GM18507 (cell line): Measurements from ENCODE around the gene NBPF3.

Source experiments
- DNase-seq: peaks from one replicate; pipeline ENCODE4 v3.0.0; 2011; ENCODE audit warnings: low read depth; ENCODE audit not compliant: insufficient read length; ENCODE audit errors: extremely low spot score
- FAIRE-seq: peaks from 2 replicates; lab custom pipeline; 2011; peaks lifted over from hg19 to GRCh38; lab: Jason Lieb, UNC

Gene NBPF3

DNA sequence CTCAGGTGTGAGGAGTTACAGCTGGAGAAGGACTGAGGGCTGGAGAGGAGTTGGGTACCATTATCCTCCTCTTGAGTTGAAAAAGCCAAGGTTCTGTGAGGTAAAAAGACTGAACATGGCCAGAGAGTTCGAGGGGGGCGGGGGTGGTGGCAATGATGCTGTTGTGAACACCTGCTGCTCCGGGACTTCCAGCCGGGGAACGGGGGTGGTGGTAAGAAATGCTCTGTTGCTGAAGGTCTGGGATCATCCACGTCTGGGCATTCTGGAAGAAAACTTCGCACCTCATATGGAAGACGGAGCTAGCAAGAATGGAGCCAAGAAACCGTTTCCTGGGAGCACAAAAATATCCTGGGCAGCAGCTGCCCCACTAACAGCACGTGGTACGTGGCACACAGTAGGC, 49.2 kb downstream of the NBPF3 start:
- FAIRE-seq (no peak), DNase-seq (no peak)

DNA sequence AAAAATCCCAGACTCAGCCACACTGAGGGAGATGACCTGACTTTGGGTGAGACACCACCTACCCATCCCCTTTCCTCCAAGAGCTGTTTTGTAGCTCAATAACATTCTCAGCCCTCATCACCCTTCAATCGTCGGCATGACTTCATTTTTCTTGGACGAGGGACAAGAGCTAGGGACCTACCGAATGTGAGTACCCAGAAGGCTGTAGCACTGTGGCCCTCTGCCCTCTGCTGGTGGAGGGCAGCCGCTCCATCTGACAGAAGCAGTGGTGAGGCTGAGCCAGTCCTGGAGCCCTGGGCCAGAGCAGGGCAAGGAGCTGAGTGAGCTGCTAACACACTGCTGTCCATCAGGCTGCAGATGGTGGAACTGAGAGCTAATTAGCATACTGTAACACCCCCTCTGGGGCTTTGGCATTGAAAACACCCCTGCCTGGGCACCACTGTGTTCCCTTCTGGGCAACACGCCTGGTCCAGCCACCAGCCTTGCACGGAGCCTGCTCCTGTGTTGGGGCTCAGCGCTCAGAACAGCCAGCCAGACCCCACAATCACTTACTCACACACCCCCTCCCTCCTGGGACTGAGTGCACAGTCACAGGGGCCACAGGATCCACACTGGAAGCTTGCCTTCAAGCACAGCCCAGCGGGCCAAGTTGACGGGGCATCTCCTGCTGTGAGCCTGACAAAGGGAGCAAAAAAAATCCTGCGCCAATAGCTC, 51.0 kb downstream of the NBPF3 start:
- no peak for FAIRE-seq
- DNase-seq = no peak

DNA sequence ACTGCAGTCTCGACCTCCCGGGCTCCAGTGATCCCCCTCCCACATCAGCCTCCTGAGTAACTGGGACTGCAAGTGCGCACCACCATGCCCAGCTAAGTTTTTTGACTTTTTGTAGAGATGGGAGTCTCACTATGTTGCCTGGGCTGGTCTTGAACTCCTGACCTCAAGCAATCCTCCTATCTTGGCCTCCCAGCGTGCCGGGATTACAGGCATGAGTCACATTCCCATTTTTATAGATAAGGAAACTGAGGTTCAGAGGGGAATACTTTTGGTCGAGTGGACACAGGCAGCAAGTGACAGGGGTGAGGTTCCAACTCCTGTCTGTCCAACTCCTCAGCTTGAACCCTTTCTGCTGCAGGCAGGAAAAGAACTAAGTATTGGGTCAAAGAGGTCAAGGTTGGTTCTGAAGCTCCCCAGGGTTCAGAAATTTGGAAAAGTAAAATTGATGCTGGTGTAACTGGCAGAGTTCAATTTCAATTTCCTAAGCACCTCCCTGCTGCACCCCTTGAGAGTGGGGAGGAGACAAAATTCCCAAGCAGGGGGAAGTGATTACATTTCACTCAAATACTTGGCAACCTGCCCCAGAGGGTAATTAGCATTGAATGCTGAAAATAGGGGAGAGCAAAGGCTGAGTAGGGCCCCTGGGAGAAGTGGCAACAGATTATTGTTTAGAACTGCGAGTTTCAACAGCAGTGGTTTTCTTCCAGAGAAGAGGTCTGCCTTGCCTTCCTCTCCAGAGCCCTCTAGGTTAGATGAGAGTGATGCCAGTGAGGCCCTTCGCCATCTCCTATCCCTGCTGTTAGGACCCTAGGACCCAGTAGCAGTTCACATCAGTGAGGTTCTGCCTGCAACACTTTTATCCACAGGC, 51.8 kb downstream of the NBPF3 start:
- DNase-seq = no peak

DNA sequence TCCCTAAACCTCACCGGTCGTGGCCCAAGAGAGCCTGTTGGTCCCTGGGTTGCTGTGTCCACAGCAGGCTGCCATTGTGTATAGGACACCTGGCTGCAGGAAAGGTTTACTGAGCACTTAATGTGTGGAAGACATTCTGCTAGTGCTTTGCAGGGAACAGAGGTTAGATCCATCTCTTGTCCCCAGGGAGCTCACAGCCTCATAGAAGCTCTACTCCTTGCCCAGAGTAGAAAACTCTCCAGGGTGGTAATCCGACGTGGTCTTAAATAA, 52.4 kb downstream of the NBPF3 start:
- FAIRE-seq (no peak), DNase-seq (no peak)

More for the DNA sequence above, 51.8 kb downstream of the NBPF3 start:
- no peak for FAIRE-seq

DNA sequence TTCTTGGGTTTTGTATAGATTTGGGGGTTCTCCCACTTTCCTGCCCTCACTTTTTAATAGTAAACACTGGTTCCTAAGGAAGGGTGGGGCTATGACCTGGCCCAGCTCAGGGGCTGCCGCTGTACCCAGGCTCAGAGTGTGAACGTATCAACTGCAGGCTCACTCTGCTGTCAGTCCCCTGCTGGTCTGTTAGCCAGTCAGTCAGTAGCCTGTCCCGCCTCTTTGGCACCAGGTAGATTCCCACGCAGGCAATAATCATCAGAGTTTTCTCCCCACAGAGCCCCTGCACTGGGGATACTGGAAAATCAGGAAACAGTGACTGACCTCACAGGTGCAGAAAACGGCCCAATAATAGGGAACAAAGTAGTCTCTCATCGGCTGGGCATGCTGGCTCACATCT, 54.3 kb downstream of the NBPF3 start:
- no peak for DNase-seq
- FAIRE-seq = no peak

DNA sequence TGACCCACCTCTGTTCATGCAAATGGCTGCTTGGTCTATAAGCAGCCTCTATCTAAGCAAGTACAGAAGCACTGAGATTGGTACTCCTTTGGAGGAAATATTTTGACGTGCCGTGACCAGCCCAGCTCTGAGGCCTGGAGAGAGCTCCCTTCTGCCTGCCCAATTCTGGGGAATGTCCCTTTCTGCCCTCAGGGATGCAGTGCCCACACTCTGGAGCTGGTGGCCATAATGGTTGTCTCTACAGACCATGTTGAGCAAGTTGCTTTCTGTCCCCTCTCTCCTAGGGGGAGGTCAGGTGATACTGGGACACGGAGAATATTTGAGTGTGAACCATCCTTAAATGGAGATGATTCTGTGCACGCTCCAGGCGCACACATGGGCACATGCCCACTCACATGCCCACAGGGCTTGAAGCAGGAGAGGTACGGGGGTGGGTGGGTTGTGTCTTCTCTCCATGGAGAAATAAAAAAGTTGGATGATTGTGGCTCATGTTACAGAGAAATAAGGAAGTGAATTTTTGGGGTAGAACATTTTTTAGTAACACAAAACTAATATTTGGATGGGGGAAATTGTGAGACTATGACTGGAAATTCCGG, 55.4 kb downstream of the NBPF3 start:
- DNase-seq = no peak
- no peak for FAIRE-seq

DNA sequence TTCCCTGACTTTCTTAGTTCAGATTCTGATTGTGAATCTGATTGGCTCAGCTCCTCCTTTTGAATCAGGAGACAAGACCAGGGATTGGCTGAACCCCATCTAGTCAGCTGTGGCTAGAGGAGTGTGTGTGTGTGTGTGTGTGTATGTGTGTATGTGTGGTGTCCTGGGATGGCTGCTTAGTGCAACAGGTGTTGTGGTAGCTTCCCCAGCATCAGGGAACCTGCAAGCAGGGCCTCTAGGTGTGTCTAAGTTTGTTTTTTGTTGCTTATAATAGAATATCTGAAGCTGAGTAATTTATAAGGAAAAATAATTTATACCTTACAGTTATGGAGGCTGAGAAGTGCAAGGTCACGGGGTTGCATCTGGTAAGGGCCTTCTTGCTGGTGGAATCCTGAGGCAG, 56.1 kb downstream of the NBPF3 start:
- DNase-seq (no peak), FAIRE-seq (no peak)

DNA sequence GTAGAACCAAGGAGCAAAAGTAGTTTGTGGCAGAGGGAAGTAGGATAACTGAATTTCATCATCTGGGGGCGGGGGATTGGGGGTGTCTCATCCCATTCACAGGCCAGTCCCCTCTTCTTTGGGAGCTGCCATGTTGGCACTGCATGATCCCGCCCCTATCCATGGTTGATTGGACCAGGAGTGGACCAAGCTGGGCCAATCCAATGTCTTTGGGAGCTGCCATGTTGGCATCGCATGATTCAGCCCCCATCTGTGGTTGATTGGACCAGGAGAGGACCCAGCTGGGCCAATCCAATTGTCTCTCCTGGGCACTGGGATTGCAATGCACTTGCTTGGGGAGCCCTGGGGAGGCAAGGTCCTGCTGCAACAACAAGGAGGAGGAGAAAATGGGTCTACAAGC, 56.9 kb downstream of the NBPF3 start:
- no peak for FAIRE-seq

DNA sequence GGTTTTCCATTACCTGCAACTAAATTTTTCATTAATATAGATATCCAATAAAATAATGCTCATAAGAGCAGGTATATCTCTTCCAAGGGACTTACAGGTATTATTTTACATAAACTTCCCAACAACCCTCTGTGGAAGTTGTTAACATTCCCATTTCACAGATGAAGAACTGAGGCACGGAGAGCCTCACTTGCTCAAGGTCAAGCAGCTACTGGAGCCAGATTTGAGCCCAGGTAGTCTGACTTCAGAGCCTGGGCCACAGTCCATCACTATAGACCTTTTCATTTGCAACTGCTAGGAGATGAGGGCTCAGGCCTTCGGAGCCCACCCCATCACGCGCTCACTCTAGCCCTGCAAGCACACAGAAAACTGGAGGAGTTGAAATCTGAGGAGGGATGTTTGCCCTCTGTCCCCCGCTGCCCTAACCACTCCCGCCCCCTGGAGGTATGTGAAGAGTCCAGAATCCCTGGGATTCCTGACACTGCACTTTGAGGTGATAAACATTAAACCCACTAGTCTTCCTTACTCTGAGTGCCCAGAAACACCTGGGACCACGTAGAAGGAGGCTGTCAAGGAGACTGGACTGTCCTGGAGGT, 57.6 kb downstream of the NBPF3 start:
- DNase-seq (no peak), FAIRE-seq (no peak)

More for the DNA sequence above, 56.9 kb downstream of the NBPF3 start:
- DNase-seq = no peak

DNA sequence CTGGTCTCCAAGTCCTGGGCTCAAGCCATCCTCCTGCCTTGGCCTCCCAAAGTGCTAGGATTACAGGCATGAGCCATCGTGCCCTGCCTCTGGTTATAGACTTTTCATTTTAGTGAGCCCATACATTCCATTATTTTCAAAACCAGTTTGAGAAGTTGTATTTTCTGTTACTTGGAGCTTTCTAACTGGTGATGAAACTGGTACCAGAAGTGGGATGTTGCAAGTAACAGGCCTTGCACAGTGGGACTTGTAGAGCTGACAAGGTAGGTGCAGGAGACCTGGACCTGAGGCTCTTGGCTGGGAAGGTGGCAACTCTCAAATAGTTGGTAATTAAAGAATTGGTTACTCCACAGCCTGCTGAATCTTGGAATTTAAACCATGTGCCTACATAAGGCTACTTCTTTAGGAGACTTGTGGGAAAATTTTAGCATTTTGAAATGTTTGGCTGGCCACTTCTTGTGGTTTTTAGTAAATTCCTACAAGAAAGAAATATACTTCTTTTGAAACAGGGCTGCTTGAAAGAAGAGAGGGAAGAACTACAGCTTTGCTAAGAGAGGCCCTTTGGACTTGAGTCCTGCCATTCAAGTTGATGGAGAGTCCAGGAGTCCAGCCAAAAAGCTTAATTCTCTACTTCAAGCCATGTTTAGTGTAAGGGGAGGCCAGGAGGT, 59.5 kb downstream of the NBPF3 start:
- FAIRE-seq (no peak), DNase-seq (no peak)

DNA sequence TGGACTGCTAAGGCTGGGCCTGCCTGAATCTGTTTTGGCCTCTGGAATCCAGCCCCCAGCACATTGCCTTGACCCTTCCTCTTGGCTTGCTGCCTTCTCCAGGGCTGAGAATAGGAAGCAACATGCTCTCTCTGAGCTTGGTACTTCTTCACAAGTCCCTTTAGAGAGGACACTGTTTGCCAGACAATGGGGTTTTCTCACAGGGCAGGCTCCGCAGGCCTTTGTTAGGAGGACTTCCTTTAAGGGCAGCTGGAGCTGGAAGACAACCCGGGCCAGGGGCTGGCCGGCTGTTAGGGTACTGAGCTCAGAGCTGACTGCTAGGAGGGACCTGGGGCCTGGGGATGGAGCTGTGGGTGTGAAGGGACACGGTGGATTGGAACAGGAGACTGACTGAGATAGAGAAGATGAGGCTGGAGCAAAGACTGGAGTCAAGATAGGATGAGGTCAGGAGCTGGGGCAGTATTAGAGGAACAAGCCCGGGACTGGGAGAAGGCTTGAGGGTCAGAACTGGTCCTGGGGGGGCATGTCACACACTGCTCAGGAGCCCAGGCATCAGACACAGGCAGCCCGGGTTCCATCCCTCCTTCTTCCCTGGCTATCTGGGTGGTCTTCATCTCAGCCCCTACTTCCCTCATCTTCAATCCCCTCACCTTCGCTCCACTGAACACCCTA, 63.9 kb downstream of the NBPF3 start:
- FAIRE-seq (no peak), DNase-seq (no peak)

DNA sequence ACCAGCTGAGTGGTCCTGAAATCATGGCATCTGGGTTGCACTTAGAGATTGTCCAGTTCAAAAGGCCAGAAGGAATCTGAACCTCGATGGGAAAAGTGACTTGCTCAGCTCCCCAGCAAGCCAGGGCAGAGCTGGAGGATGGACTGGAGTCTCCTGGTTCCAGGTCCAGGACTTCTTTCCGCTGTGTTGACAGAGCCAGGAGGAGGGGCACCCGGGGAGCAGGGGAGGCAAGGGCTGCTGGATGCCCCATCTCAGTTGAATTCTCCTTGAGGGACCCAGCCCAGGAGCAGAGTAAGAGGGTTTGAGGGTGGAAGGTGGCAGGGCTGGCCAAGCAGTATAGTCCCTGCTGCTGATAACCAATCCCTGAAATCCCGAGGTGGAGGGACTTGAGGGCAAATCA, 66.9 kb downstream of the NBPF3 start:
- FAIRE-seq = no peak

DNA sequence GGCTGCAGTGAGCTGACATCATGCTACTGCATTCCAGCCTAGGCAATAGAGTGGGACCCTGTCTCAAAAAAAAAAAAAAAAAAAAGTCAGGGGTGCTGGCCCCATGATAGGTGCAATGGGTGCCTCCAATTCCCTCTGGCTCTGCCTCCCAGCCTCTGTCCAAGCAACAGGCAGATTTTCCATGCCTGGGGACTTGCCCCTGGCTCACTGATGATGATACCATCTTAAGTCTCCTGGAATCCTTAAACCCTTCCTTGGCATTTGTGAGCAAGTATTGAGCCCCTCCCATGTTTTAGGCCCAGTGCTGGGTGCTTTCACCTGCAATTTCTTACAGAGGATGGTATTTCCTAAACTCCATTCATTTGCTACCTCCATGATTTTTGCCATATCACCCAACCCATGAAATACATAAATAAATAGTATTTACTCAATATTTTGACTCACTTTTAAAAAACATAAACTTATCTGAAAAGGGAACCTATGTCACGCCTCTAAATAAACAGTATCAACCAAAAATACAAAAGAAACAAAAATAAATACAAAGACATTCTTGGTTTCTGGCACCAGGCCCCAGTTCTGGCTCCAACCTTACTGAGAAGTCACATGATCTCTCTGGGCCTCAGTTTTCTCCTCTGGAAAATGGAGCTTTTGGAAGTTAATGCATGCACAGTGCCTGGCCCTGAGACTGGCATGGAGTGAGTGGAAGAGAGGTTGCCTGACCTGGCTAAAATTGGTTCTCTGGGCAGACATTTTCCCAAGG, 67.8 kb downstream of the NBPF3 start:
- FAIRE-seq (no peak), DNase-seq (no peak)

More for the DNA sequence above, 66.9 kb downstream of the NBPF3 start:
- no peak for DNase-seq

DNA sequence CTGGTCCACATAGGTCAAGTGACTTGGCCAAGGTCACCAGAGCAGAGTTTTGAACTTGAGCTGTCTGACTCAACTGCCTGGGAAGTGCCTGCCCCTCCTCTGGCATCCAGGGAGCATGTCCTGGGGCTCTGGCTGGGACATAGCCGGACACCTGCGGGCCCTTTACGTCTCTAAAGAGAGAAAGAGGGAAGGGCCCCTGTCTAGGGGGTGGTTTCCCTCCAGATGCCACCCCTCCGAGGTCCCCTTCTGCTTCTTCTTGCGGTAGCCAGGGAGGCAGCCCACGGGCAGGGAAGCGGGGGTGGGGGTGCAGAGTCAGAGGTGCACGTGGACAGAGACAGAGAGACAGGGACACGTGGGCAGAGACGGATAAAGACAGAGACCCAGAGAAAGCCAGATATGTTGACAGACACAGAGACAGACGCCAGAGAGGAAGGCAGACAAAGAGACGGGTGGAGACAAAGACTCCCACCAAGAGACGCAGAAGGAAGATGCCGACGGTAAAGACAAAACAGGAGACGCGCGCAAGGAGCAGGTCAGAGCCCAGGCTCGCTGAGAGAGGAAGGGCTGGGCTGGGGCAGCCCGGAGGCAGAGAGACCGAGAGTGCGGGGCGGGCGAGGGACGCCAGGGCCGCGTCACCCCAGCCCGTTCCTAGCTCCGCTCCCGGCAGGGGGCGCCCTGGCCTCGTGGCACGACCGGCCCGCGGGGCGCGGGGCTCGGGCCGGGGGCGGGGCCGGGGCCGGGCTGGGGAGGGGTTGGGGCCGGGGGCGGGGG, 68.8 kb downstream of the NBPF3 start:
- DNase-seq = peak; percentile 56
- FAIRE-seq = no peak

DNA sequence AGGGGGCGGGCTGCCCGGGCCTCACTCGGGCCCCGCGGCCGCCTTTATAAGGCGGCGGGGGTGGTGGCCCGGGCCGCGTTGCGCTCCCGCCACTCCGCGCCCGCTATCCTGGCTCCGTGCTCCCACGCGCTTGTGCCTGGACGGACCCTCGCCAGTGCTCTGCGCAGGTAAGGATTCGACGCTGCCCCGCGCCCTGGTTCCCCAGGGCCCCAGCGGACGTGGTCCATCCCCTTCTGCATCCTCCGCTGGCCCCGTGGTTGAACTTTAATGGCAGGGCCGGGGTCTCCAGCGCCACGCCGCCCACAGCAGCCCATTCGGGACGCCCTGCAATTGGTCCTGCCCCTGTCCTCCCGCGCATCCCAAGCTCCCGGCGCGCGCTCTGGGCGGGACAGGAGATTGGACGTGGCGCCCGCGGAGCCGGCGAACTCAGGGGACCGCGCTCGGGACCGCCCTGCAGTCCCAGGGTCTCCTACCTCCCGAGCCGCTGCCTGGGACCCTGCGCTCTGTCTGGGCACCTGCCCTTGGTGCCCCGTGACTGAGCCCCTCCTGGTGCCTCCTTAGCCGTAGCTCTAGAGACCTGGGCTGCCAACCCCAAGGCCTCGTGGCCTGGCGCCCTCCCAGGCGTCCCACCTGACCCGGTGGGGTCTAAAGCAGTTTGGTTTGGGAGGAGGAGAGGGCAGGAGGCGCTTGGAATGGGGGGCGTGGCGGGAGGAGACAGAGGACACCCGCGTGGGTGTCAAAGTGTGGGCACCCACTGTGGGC, 69.6 kb downstream of the NBPF3 start, which contains the start of gene ALPL:
Gene ALPL (plus strand): TSS at position 73 of the 762 bp plus-strand sequence. CDS start 44,659 bp downstream, outside the sequence.
- FAIRE-seq (no peak), DNase-seq (no peak)

DNA sequence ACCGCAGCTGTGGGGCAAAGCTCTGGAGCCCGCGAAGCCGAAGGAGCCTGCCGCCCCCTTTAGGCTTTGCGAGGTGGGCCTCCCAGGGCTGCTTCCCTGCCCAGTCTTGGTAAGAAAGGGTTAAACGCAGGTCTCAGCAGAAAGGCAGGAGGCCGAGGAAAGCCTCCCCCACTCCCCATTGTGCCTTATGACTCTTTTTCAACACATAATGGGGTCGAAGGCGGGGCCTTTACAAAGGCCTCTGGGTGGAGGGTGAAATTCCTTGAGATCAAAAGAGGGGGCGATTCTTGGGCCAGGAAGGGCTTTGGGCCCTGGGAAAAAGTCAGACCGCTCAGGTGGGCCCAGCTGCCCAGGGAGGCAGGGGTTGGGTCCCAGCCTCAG, 70.2 kb downstream of the NBPF3 start:
- FAIRE-seq (no peak), DNase-seq (no peak)

DNA sequence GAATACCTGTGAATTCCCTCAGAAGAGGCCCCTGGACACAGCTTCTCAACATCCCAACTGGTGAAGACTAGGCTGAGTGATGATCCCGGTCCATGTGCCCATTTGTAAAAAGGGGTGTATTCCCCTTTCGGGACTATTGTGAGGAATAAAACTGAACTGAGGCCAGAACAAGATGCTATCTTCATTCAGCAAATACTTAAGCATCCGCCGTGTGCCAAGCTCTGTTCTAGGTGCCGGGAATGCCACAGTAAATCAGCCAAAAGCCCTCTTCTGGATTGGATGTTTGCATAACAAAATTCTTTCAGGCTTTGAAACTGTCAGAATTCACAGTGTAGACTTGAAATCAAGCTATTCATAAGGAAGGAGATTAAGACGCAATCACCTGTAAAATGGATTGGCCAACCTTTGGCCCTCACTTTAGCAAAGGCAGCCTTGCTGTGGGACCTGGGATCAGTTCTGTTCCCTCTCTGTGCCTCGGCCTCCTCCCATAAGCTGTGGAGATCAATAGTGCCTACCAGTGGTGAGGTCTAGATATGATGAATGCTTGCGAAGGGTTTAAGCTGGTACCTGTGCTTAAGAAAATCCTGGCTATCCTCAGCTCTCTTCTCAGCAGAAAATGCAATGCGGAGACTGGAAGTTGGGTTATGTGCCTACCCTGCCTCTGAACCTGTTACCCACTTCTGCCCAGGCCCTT, 71.1 kb downstream of the NBPF3 start:
- DNase-seq (no peak), FAIRE-seq (no peak)
